Measurements from ENCODE around the gene RABGAP1. TPM values are rescaled to one million over a fixed set of nuclear protein-coding genes. Genes with fewer than 3 reads are reported as not detected.

RABGAP1 gene
- total RNA-seq, 3 donors from 2014 or later (not counting 1 experiment from before 2014, with no cell fraction given) = 37.4 to 49.2 (median 43.0) TPM

DNA sequence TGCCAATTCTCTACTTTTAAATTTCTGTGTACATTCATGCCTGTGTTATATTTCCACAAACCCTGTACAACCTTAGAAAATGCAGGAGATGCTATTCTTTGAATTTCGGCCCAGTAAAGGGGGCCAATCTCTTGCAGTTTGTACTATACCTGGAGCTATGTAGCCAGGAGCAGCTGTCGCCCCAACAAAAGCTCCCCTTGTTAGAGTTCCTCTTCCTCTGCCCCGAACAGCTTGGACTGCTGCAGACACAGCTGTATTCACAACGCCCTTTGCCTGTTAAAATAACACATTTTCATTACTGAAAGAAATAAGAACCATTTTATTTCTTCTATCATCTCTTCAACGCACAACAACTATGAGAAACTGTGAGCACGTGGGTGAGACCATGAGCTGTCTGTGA is 191.9 kb downstream of the RABGAP1 start:
- Histone ChIP-seq H3K36me3 (ENCODE audit: control insufficient read depth, insufficient read depth, low read length) (peaks cover 16% of the 10 kb centered on the region), H3K9me3 (ENCODE audit: control insufficient read depth, insufficient read depth, low read length) (no peaks in the 10 kb centered on the region), H3K27ac (ENCODE audit: low read length) (no peak overlapping the region), H3K4me1 (ENCODE audit: control insufficient read depth, insufficient read depth, low read length) (no peaks in the 10 kb centered on the region), H3K27me3 (ENCODE audit: control insufficient read depth, insufficient read depth, low read length) (no peaks in the 10 kb centered on the region), H3K4me3 (ENCODE audit: low read length) (no peak overlapping the region)
- ATAC-seq (no peak), DNase-seq (no peak)
- Mint-ChIP-seq H3K4me1 (no peaks in the 10 kb centered on the region), H3K9me3 (no peaks in the 10 kb centered on the region), H3K36me3 (no peaks in the 10 kb centered on the region), H3K27ac (no peak overlapping the region), H3K27me3 (ENCODE audit: low read depth in 2 of 2) (no peaks in the 10 kb centered on the region), H3K4me3 (no peak overlapping the region)
- intact Hi-C loops (cut with micrococcal nuclease) = no loop called here
- TF ChIP-seq CTCF (IDR thresholded peaks at IDR 0.05) = no peak
- WGBS (ENCODE audit: insufficient coverage) = 87% methylated on average over 6 of the region's 6 CpGs

DNA sequence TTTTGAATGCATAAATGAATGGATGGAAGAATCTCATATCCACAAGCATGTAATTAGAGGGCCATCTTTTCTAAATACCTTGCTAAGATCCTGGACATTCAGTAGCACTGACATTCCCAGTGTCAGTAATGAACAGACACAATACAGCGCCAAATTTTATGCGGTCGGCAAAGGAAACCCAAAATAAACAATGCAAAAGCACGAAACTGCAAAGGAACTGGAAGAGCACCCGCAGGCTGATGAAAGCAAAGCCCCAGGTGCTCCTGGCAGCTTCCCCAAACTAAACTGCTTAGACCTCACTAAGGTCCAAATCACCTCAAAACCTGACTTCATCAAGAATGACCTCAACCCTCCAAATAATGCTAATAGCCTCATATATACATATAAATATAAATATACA is 194.6 kb downstream of the RABGAP1 start:
- H3K4me3 Mint-ChIP-seq = no peak overlapping the region
- no peak overlapping the region for H3K27ac Mint-ChIP-seq
- Histone ChIP-seq H3K9me3 (ENCODE audit: control insufficient read depth, insufficient read depth, low read length) (no peaks in the 10 kb centered on the region), H3K4me3 (ENCODE audit: low read length) (no peak overlapping the region), H3K27ac (ENCODE audit: low read length) (no peak overlapping the region), H3K36me3 (ENCODE audit: control insufficient read depth, insufficient read depth, low read length) (peaks cover 20% of the 10 kb centered on the region), H3K27me3 (ENCODE audit: control insufficient read depth, insufficient read depth, low read length) (no peaks in the 10 kb centered on the region), H3K4me1 (ENCODE audit: control insufficient read depth, insufficient read depth, low read length) (no peaks in the 10 kb centered on the region)
- no peak for DNase-seq
- H3K36me3 Mint-ChIP-seq = no peaks in the 10 kb centered on the region
- H3K4me1 Mint-ChIP-seq = no peaks in the 10 kb centered on the region
- no peak for TF ChIP-seq CTCF (IDR thresholded peaks at IDR 0.05)
- ATAC-seq = no peak
- H3K9me3 Mint-ChIP-seq = no peaks in the 10 kb centered on the region
- intact Hi-C loops (cut with micrococcal nuclease) = no loop called here
- H3K27me3 Mint-ChIP-seq (ENCODE audit: low read depth in 2 of 2) = no peaks in the 10 kb centered on the region
- 96% methylated on average over 5 of the region's 5 CpGs for WGBS (ENCODE audit: insufficient coverage)

DNA sequence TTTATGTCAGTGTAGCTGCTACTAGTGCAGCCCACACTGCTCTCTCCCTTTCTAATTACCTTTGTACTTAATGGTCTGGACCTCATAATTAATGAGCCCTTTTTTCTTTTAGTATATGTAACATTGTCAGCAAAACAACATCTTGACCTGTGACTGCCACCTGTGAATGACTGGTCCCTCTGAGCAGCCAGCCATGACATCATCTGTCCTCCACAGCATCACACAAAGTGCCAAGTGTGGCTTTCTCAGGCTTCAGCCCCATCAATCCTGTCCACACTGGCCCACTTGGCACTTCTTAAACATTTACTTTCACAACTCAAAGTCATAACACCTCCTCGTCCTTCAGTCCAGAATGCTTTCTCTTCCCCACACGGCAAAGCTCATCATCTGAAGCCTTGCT is 197.3 kb downstream of the RABGAP1 start:
- intact Hi-C loops (cut with micrococcal nuclease) = no loop called here
- H3K27me3 Mint-ChIP-seq (ENCODE audit: low read depth in 2 of 2) = no peaks in the 10 kb centered on the region
- H3K36me3 Mint-ChIP-seq = no peaks in the 10 kb centered on the region
- H3K4me3 ChIP-seq (ENCODE audit: low read length) = no peak overlapping the region
- H3K36me3 ChIP-seq (ENCODE audit: control insufficient read depth, insufficient read depth, low read length) = peaks cover 14% of the 10 kb centered on the region
- H3K9me3 Mint-ChIP-seq = no peaks in the 10 kb centered on the region
- H3K27ac Mint-ChIP-seq = no peak overlapping the region
- TF ChIP-seq CTCF (IDR thresholded peaks at IDR 0.05) = no peak
- WGBS (ENCODE audit: insufficient coverage) = 88% methylated on average over 2 of the region's 2 CpGs
- no peaks in the 10 kb centered on the region for H3K9me3 ChIP-seq (ENCODE audit: control insufficient read depth, insufficient read depth, low read length)
- H3K4me1 ChIP-seq (ENCODE audit: control insufficient read depth, insufficient read depth, low read length) = no peaks in the 10 kb centered on the region
- H3K4me1 Mint-ChIP-seq = no peaks in the 10 kb centered on the region
- no peak overlapping the region for H3K27ac ChIP-seq (ENCODE audit: low read length)
- H3K27me3 ChIP-seq (ENCODE audit: control insufficient read depth, insufficient read depth, low read length) = no peaks in the 10 kb centered on the region
- H3K4me3 Mint-ChIP-seq = no peak overlapping the region
- ATAC-seq (no peak), DNase-seq (no peak)

DNA sequence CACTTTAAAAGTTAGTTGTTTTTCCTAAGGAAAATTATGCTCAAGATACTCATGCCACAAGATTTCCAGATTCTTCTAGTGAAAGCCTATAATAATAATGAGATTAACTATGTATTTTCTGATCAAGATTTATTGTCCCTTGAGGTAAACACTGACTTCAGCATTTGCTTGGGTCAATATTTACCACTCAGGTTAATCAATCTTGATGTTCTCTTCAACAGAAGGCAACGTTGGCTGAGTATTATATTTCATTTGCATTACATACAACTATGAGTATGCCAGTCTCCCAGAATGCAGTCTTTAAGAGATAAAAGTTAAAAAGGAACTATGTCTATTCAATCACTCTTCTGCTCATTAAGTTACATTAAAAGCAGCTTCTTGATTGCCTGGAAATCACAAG is 208.2 kb downstream of the RABGAP1 start:
- H3K27me3 Mint-ChIP-seq (ENCODE audit: low read depth in 2 of 2) = no peaks in the 10 kb centered on the region
- H3K4me1 Mint-ChIP-seq = no peaks in the 10 kb centered on the region
- H3K4me3 ChIP-seq (ENCODE audit: low read length) = no peak overlapping the region
- ATAC-seq (no peak), DNase-seq (no peak)
- H3K9me3 ChIP-seq (ENCODE audit: control insufficient read depth, insufficient read depth, low read length) = no peaks in the 10 kb centered on the region
- no CpG with 5 or more reads among the region's 1 CpG for WGBS (ENCODE audit: insufficient coverage)
- no peaks in the 10 kb centered on the region for H3K36me3 Mint-ChIP-seq
- no peaks in the 10 kb centered on the region for H3K4me1 ChIP-seq (ENCODE audit: control insufficient read depth, insufficient read depth, low read length)
- no peaks in the 10 kb centered on the region for H3K36me3 ChIP-seq (ENCODE audit: control insufficient read depth, insufficient read depth, low read length)
- intact Hi-C loops (cut with micrococcal nuclease) = no loop called here
- H3K27ac Mint-ChIP-seq = no peak overlapping the region
- no peak overlapping the region for H3K4me3 Mint-ChIP-seq
- H3K9me3 Mint-ChIP-seq = no peaks in the 10 kb centered on the region
- H3K27ac ChIP-seq (ENCODE audit: low read length) = no peak overlapping the region
- no peak for TF ChIP-seq CTCF (IDR thresholded peaks at IDR 0.05)
- no peaks in the 10 kb centered on the region for H3K27me3 ChIP-seq (ENCODE audit: control insufficient read depth, insufficient read depth, low read length)
